H1 (cell line): Measurements from ENCODE around the gene GABPB2. TPM values are rescaled to one million over a fixed set of nuclear protein-coding genes. Genes with fewer than 3 reads are reported as not detected.

Experiments used
- BACH1 ChIP-seq: IDR thresholded peaks from 2 replicates; pipeline ENCODE4 v1.6.1; 2012; ENCODE audit warnings: low read length, improper control_type of control experiment
- FOSL1 ChIP-seq: IDR thresholded peaks from 2 replicates; pipeline ENCODE4 v1.6.1; 2011; ENCODE audit warnings: mild to moderate bottlenecking, low read depth, low read length, moderate library complexity; ENCODE audit not compliant: insufficient read depth
- SAP30 ChIP-seq: fragments of 300-600 bp; sonication (generic); IDR thresholded peaks from 2 replicates; pipeline ENCODE4 v1.7.1; 2012; ENCODE audit warnings: low read length, moderate library complexity, mild to moderate bottlenecking, inconsistent platforms; ENCODE audit not compliant: insufficient read depth, insufficient replicate concordance
- polyA plus RNA-seq, 7 experiments: library from polyadenylated mRNA; depleted of rRNA in 3 of 7; stranded (reverse) in 5 of 7; unstranded in 2 of 7; fragments of >200 nt in 5 of 7; fragments of 200-250 nt in 2 of 7; gene quantifications; 1 replicate in 5 of 7; 2 replicates in 1 of 7; 4 replicates in 1 of 7; pipeline versions ENCODE4 v1.2.1 to v1.2.3, GENCODE V29; 2011 to 2013; ENCODE audit warnings: missing spikeins in 2 of 7, mixed read lengths in 2 of 7
- total RNA-seq: library from RNA; stranded (reverse); fragmentation: NEBNext Ultra II Directional; extraction: Animal tissue kit (Norgen Biotek cat#: 25700); gene quantifications from 2 replicates; pipeline ENCODE4 v1.2.1, GENCODE V29; 2021

GABPB2 gene
- total and polyA plus RNA-seq, 2 of the 8 experiments (the other 6 are each of a cell fraction or from before 2014, with no cell fraction given) = 1.8 to 2.4 TPM

GRCh38 chr1:151146412-151147131, 76.0 kb downstream of the GABPB2 start, which contains the start of gene SEMA6C (continued):
- TF ChIP-seq SAP30 = peak; percentile 57
- no peak for TF ChIP-seq FOSL1
- no peak for TF ChIP-seq BACH1
